Calu3 (cell line): ENCODE results near the gene ZNF503. TPM values are rescaled to one million over a fixed set of nuclear protein-coding genes. Genes with fewer than 3 reads are reported as not detected.

Experiments
- BruUV-seq: library from RNA; stranded (reverse); fragments of 400-500 nt; replicated peaks from 2 replicates; lab custom pipeline; 2021; lab: Mats Ljungman, UMichigan
- CTCF ChIA-PET: fragments of 300-600 bp; sonication (Branson Sonifier 250); formaldehyde crosslinking; loops from one replicate; lab custom pipeline; 2022; ENCODE audit warnings: antibody characterized with exemption; lab: Charles Lee
- DNase-seq: peaks from one replicate; pipeline ENCODE4 v3.0.0; 2022
- H3K27ac Mint-ChIP-seq: one replicate; pipeline ENCODE4 v1.8.0; 2022; ENCODE audit warnings: mixed read lengths; ENCODE audit not compliant: unreplicated experiment
- H3K27me3 Mint-ChIP-seq: one replicate; pipeline ENCODE4 v1.8.0; 2022; ENCODE audit warnings: mixed read lengths; ENCODE audit not compliant: unreplicated experiment
- H3K36me3 Mint-ChIP-seq: one replicate; pipeline ENCODE4 v1.8.0; 2022; ENCODE audit warnings: mild to moderate bottlenecking, moderate library complexity, mixed read lengths; ENCODE audit not compliant: insufficient read depth, unreplicated experiment
- H3K4me1 Mint-ChIP-seq: one replicate; pipeline ENCODE4 v1.8.0; 2022; ENCODE audit warnings: mild to moderate bottlenecking, low read depth, mixed read lengths; ENCODE audit not compliant: unreplicated experiment
- H3K4me3 Mint-ChIP-seq: one replicate; pipeline ENCODE4 v1.8.0; 2022; ENCODE audit warnings: mild to moderate bottlenecking, low read depth, moderate library complexity, mixed read lengths; ENCODE audit not compliant: unreplicated experiment
- H3K9me3 Mint-ChIP-seq: one replicate; pipeline ENCODE4 v1.8.0; 2022; ENCODE audit warnings: low read depth, mixed read lengths; ENCODE audit not compliant: unreplicated experiment
- CTCF ChIP-seq: fragments of 200-600 bp; IDR thresholded peaks from one replicate; pipeline ENCODE4 v1.8.0; 2022; ENCODE audit warnings: antibody characterized with exemption; ENCODE audit not compliant: unreplicated experiment
- intact Hi-C: fragments of 100-400 bp; cut with micrococcal nuclease; formaldehyde crosslinking; loops from one replicate; pipeline ENCODE4 v1.10.0; 2022; ENCODE audit not compliant: unreplicated experiment
- total RNA-seq: library from RNA; stranded (reverse); gene quantifications from 2 replicates; pipeline ENCODE4 v1.2.3, GENCODE V29; 2022

ZNF503 gene
- total RNA-seq, 1 experiment from 2014 or later = 12.5 TPM

- H3K27me3 Mint-ChIP-seq = no peaks in the 10 kb centered on the region
- BruUV-seq = no TSS peak
- no peak overlapping the region for H3K27ac Mint-ChIP-seq
- no peak for TF ChIP-seq CTCF
- intact Hi-C loops = no loop called here
- peaks cover 54% of the 10 kb centered on the region for H3K36me3 Mint-ChIP-seq
- no peaks in the 10 kb centered on the region for H3K4me1 Mint-ChIP-seq
- no peak overlapping the region for H3K4me3 Mint-ChIP-seq
- CTCF ChIA-PET = no interaction called here
- DNase-seq = no peak
- no peaks in the 10 kb centered on the region for H3K9me3 Mint-ChIP-seq
Observed at GRCh38 chr10:75397496-75398199, 3.9 kb downstream of the ZNF503 start.

GRCh38 chr10:75396631-75397495, 4.7 kb downstream of the ZNF503 start:
- no peaks in the 10 kb centered on the region for H3K9me3 Mint-ChIP-seq
- no peak for DNase-seq
- H3K4me1 Mint-ChIP-seq = no peaks in the 10 kb centered on the region
- BruUV-seq = no TSS peak
- peaks cover 4% of the 10 kb centered on the region for H3K27me3 Mint-ChIP-seq
- no peak overlapping the region for H3K4me3 Mint-ChIP-seq
- H3K36me3 Mint-ChIP-seq = peaks cover 46% of the 10 kb centered on the region
- TF ChIP-seq CTCF = no peak
- intact Hi-C loops = no loop called here
- CTCF ChIA-PET = no interaction called here
- H3K27ac Mint-ChIP-seq = no peak overlapping the region

DNA sequence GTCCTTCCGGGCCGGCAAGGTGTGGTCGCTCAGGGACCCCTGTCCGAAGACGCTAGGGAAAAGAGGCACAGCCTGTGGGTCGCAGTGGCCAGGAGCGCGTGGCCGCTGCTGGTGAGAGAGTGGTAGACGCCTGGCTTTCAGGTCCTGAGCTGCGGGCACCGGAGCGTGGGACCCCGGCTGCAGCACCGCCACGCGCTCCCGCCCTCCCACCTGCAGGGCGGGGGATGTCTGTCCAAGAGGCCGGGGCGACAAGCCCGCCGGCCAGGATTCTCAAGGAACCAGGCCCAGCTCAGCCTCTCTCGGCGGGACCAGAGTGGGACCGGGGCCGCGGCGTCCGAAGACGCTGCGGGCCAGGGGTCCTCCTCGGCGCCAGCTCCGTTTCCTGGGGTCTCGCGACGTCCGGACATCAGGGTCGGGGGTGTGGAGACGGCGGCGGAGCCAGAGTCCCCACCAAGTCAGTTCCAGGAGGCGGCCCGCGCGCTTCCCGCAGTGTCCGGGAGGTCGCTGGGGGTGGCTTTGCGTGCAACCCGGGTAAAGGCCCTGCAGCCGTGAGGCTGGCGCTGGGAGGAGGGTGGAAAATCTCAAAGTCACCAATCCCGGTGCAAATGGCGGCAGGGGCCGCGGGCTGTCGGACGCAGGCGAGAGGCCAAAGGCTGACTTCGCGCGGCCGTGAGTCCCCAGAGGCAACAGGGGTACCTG, 5.5 kb downstream of the ZNF503 start:
- Mint-ChIP-seq H3K27me3 (peaks cover 7% of the 10 kb centered on the region), H3K9me3 (no peaks in the 10 kb centered on the region), H3K4me3 (no peak overlapping the region), H3K36me3 (peaks cover 38% of the 10 kb centered on the region), H3K4me1 (no peaks in the 10 kb centered on the region), H3K27ac (no peak overlapping the region)
- CTCF ChIA-PET = no interaction called here
- BruUV-seq = no TSS peak
- no peak for TF ChIP-seq CTCF
- no peak for DNase-seq
- intact Hi-C loops = no loop called here

DNA sequence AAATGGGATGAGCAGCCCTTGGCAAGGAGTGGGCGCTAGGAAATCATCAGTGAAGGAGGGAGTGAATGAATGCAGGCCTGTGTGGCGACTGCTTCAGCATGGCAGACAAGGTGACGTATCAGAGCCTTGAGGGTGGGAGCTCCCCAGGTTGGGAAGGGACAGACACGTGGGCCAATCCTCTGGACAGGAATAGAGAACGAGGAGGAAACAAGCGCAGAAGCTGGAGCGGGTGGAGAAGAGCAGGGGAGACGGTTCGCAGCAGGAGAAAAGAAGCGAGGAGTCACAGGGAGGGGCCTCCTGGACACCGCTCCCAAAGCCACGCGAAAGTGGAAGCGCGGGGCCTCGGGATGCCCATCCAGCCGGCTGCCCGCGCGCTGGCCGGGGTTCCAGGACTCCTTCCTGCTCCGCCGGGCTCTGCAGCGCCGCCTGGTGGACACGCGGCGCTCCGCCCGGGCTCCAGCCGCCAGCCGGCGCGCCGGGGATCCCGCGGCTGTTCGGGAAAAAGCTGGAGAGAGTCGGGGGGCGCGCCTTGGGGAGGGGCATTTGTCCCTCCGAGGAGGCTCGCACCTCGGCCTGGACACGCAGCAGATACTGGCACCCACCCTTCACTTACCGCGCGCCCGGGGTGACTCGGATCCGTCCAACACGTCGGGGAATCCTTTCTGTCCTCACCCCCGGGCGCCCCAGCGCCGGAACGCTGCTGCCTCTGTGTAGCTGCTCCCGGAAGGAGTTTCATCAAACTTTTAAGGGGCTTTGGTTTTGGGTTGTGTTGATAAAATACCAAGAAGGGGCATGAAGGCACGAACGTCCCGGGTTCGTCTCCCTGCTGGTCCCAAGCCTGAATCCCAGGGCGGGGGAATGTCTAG, 6.3 kb downstream of the ZNF503 start:
- H3K36me3 Mint-ChIP-seq = peaks cover 30% of the 10 kb centered on the region
- BruUV-seq = no TSS peak

More for the DNA sequence above, 6.3 kb downstream of the ZNF503 start:
- no peak overlapping the region for H3K4me3 Mint-ChIP-seq
- no peak overlapping the region for H3K27ac Mint-ChIP-seq
- no peaks in the 10 kb centered on the region for H3K9me3 Mint-ChIP-seq
- no peaks in the 10 kb centered on the region for H3K4me1 Mint-ChIP-seq
- H3K27me3 Mint-ChIP-seq = peaks cover 7% of the 10 kb centered on the region
- intact Hi-C loops = no loop called here
- CTCF ChIA-PET = no interaction called here
- DNase-seq = no peak
- TF ChIP-seq CTCF = no peak
